GM12878 (cell line): ENCODE results near the gene SPSB3.

Experiments
- ATF2 ChIP-seq: IDR thresholded peaks from 2 replicates; pipeline ENCODE4 v1.6.1; 2012; ENCODE audit warnings: low read length, inconsistent platforms
- PBX3 ChIP-seq: IDR thresholded peaks from 2 replicates; pipeline ENCODE4 v1.6.1; 2011; ENCODE audit warnings: mild to moderate bottlenecking, low read depth, low read length, moderate library complexity; ENCODE audit not compliant: insufficient replicate concordance
- POLR2A ChIP-seq: IDR thresholded peaks from 2 replicates; pipeline ENCODE4 v1.6.1; 2011; ENCODE audit warnings: low read depth, mild to moderate bottlenecking, low read length
- RFX5 ChIP-seq: IDR thresholded peaks from 2 replicates; pipeline ENCODE4 v1.6.1; 2011; ENCODE audit warnings: low read depth, low read length, improper control_type of control experiment

DNA sequence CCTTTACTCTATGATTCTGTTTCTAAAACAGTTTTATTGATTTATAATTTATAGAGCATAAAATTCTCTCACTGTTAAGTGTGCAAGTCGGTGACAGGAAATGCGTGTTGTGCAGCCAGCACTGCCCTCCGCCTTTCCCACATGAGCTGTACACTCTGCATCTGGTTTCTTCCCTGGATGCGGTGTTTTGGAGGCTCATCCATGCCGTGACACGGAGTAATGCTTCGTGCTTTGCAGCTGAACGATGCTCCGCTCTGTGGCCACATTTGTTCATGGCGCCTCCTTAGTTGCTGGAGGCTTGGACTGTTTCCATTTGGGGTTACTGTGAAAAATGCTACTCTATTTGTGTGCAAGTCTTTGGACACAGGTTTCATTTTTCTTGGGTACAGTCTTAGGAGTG, 18.3 kb upstream of the SPSB3 start:
- TF ChIP-seq RFX5 (no peak), PBX3 (no peak), POLR2A (no peak), ATF2 (no peak)
